GM20000 (cell line): ENCODE data around the gene MOSMO.
"Not testable (repeated sequence)": the region's sequence is repeated elsewhere in the genome, so short reads cannot be mapped to it uniquely, and the experiment has no call there.

Experiments
- DNase-seq: peaks from one replicate; pipeline ENCODE4 v3.0.0; 2012; ENCODE audit warnings: low spot score
- TF ChIP-seq, protein P1 (sequence below): IDR thresholded peaks from 2 replicates; pipeline ENCODE4 v1.5.1; 2012; ENCODE audit warnings: mild to moderate bottlenecking, control low read depth; ENCODE audit errors: extremely low read depth, missing control alignments

Gene MOSMO

DNA sequence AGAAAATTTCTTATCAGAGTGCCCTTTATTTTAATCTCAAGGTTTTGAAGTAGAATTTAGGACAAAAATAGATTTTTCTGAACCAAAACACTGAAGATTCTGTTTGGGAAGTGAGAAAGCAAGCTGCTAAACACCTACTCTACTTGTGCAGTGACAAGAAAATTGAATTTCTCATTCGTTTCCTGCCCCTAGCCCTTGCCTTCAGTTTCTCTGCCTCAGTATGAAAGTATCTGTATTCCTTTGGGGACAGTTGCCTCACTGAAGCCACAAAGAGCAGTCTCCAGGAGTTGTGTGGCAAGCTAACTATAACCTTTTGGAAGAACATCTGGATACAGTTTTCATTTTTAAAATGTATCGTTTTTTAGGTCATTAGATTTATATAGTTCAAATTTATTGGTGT is 19.7 kb downstream of the MOSMO start:
- TF ChIP-seq, protein P1, sequence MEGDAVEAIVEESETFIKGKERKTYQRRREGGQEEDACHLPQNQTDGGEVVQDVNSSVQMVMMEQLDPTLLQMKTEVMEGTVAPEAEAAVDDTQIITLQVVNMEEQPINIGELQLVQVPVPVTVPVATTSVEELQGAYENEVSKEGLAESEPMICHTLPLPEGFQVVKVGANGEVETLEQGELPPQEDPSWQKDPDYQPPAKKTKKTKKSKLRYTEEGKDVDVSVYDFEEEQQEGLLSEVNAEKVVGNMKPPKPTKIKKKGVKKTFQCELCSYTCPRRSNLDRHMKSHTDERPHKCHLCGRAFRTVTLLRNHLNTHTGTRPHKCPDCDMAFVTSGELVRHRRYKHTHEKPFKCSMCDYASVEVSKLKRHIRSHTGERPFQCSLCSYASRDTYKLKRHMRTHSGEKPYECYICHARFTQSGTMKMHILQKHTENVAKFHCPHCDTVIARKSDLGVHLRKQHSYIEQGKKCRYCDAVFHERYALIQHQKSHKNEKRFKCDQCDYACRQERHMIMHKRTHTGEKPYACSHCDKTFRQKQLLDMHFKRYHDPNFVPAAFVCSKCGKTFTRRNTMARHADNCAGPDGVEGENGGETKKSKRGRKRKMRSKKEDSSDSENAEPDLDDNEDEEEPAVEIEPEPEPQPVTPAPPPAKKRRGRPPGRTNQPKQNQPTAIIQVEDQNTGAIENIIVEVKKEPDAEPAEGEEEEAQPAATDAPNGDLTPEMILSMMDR = no peak
- no peak for DNase-seq

- DNase-seq = no peak
- TF ChIP-seq, protein P1 = no peak
Observed at GRCh38 chr16:22029632-22030031, 21.7 kb downstream of the MOSMO start.

- TF ChIP-seq, protein P1 = no peak
- DNase-seq = no peak
Observed at GRCh38 chr16:22030087-22030812, 22.3 kb downstream of the MOSMO start.

- TF ChIP-seq, protein P1 = no peak
Observed at GRCh38 chr16:22031483-22032083, 23.7 kb downstream of the MOSMO start.

GRCh38 chr16:22034503-22034902 is 26.6 kb downstream of the MOSMO start:
- DNase-seq = no peak
- TF ChIP-seq, protein P1 = no peak

More at GRCh38 chr16:22031483-22032083, 23.7 kb downstream of the MOSMO start:
- DNase-seq = no peak

DNA sequence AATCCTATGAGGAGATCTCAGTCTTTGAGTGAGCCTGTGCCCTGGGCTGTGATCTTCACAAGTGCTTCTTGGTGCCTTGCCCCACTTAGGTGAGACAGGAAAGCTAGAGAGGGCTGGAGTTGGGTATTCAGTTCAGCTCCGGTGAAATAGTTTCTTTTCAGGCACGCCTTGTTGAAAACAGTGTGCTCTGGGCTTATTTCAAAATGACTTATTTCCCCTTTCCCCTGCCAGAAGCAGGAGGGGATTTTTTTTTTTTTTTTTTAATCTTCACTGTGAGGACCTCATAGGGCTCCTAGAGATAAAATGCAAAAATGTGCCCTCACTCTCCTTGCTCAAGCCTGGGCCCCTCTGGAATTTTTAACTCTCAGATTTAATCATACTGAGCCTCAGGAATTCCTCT is 27.2 kb downstream of the MOSMO start:
- TF ChIP-seq, protein P1 = no peak
- DNase-seq = peak; percentile 54

- not testable (repeated sequence) for DNase-seq
Observed at GRCh38 chr16:22043882-22044281, 36.0 kb downstream of the MOSMO start.

- not testable (repeated sequence) for DNase-seq
Observed at GRCh38 chr16:22045888-22046287, 38.0 kb downstream of the MOSMO start.
